Subcutaneous abdominal adipose tissue (tissue), 5 donors: ENCODE results near the gene FBN2.

Experiments used
- H3K27ac ChIP-seq: one replicate; pipeline ENCODE4 v1.7.0; 2013; ENCODE audit warnings: low read depth, mild to moderate bottlenecking, inconsistent platforms, low read length, moderate library complexity
- H3K27me3 ChIP-seq, 5 donors: one replicate each; pipeline ENCODE4 v1.7.0; 2013; ENCODE audit warnings: low read length in 5 of 5, inconsistent platforms in 1 of 5; ENCODE audit not compliant: control insufficient read depth in 5 of 5, insufficient read depth in 4 of 5
- H3K36me3 ChIP-seq, 5 donors: one replicate each; pipeline ENCODE4 v1.7.0; 2013; ENCODE audit warnings: low read length in 5 of 5; ENCODE audit not compliant: control insufficient read depth in 5 of 5, insufficient read depth in 5 of 5
- H3K4me1 ChIP-seq, 5 donors: one replicate each; pipeline ENCODE4 v1.7.0; 2013; ENCODE audit warnings: low read length in 5 of 5, mild to moderate bottlenecking in 3 of 5, moderate library complexity in 1 of 5; ENCODE audit not compliant: control insufficient read depth in 5 of 5, insufficient read depth in 5 of 5
- H3K4me3 ChIP-seq, 5 donors: one replicate each; pipeline ENCODE4 v1.7.0; 2013; ENCODE audit warnings: low read length in 5 of 5, low read depth in 1 of 5
- H3K9ac ChIP-seq, 5 donors: one replicate each; pipeline ENCODE4 v1.7.0; 2013; ENCODE audit warnings: low read length in 5 of 5, mild to moderate bottlenecking in 4 of 5, moderate library complexity in 3 of 5
- H3K9me3 ChIP-seq, 5 donors: one replicate each; pipeline ENCODE4 v1.7.0; 2013; ENCODE audit warnings: low read length in 5 of 5; ENCODE audit not compliant: control insufficient read depth in 5 of 5
- donor health status: healthy.
- donor health status: healthy.
- donor health status: healthy.
- donor health status: healthy.
- donor health status: healthy.

The FBN2 gene

GRCh38 chr5:128397876-128398275 lies 140.2 kb downstream of the FBN2 start:
- Histone ChIP-seq H3K27me3 (no peaks in the 10 kb centered on the region), H3K27ac (no peak overlapping the region), H3K9ac (no peak overlapping the region), H3K4me3 (no peak overlapping the region), H3K36me3 (no peaks in the 10 kb centered on the region), H3K9me3 (no peaks in the 10 kb centered on the region), H3K4me1 (no peaks in the 10 kb centered on the region)

GRCh38 chr5:128395073-128395472 lies 143.0 kb downstream of the FBN2 start:
- no peaks in the 10 kb centered on the region for H3K36me3 ChIP-seq
- no peaks in the 10 kb centered on the region for H3K4me1 ChIP-seq
- no peak overlapping the region for H3K9ac ChIP-seq
- no peaks in the 10 kb centered on the region for H3K9me3 ChIP-seq
- H3K27me3 ChIP-seq, result no peaks in the 10 kb centered on the region
- H3K4me3 ChIP-seq, result no peak overlapping the region
- no peak overlapping the region for H3K27ac ChIP-seq

- Histone ChIP-seq H3K27ac (no peak overlapping the region), H3K4me3 (no peak overlapping the region), H3K9ac (no peak overlapping the region), H3K9me3 (no peaks in the 10 kb centered on the region), H3K4me1 (no peaks in the 10 kb centered on the region), H3K36me3 (no peaks in the 10 kb centered on the region), H3K27me3 (no peaks in the 10 kb centered on the region)
Measured at GRCh38 chr5:128384068-128384467, 154.0 kb downstream of the FBN2 start.

- H3K27me3 ChIP-seq, result no peaks in the 10 kb centered on the region
- H3K4me1 ChIP-seq, result no peaks in the 10 kb centered on the region
- H3K4me3 ChIP-seq, result no peak overlapping the region
- H3K27ac ChIP-seq, result no peak overlapping the region
- H3K36me3 ChIP-seq, result no peaks in the 10 kb centered on the region
- H3K9ac ChIP-seq, result no peak overlapping the region
- H3K9me3 ChIP-seq, result no peaks in the 10 kb centered on the region
Measured at GRCh38 chr5:128380337-128380736, 157.7 kb downstream of the FBN2 start.

- no peak overlapping the region for H3K4me3 ChIP-seq
Measured at GRCh38 chr5:128378632-128379031, 159.4 kb downstream of the FBN2 start.

GRCh38 chr5:128378196-128378595 lies 159.8 kb downstream of the FBN2 start:
- Histone ChIP-seq H3K9ac (no peak overlapping the region), H3K4me1 (no peaks in the 10 kb centered on the region), H3K36me3 (no peaks in the 10 kb centered on the region), H3K4me3 (no peak overlapping the region), H3K27ac (no peak overlapping the region), H3K9me3 (no peaks in the 10 kb centered on the region), H3K27me3 (no peaks in the 10 kb centered on the region)

More at GRCh38 chr5:128378632-128379031, 159.4 kb downstream of the FBN2 start:
- no peaks in the 10 kb centered on the region for H3K36me3 ChIP-seq
- H3K9me3 ChIP-seq, result no peaks in the 10 kb centered on the region
- no peak overlapping the region for H3K9ac ChIP-seq
- H3K27ac ChIP-seq, result no peak overlapping the region
- H3K4me1 ChIP-seq, result no peaks in the 10 kb centered on the region
- no peaks in the 10 kb centered on the region for H3K27me3 ChIP-seq

- no peak overlapping the region for H3K4me3 ChIP-seq
- H3K27ac ChIP-seq, result no peak overlapping the region
- H3K9ac ChIP-seq, result no peak overlapping the region
- no peaks in the 10 kb centered on the region for H3K36me3 ChIP-seq
- H3K9me3 ChIP-seq, result no peaks in the 10 kb centered on the region
- no peaks in the 10 kb centered on the region for H3K4me1 ChIP-seq
- no peaks in the 10 kb centered on the region for H3K27me3 ChIP-seq
Measured at GRCh38 chr5:128376577-128376976, 161.5 kb downstream of the FBN2 start.

GRCh38 chr5:128366147-128366546 lies 171.9 kb downstream of the FBN2 start:
- H3K27me3 ChIP-seq, result no peaks in the 10 kb centered on the region

GRCh38 chr5:128362370-128362769 lies 175.7 kb downstream of the FBN2 start:
- Histone ChIP-seq H3K27ac (no peak overlapping the region), H3K4me1 (no peaks in the 10 kb centered on the region), H3K9me3 (no peaks in the 10 kb centered on the region), H3K36me3 (no peaks in the 10 kb centered on the region), H3K27me3 (no peaks in the 10 kb centered on the region), H3K4me3 (no peak overlapping the region), H3K9ac (no peak overlapping the region)

More at GRCh38 chr5:128366147-128366546, 171.9 kb downstream of the FBN2 start:
- Histone ChIP-seq H3K9ac (no peak overlapping the region), H3K4me3 (no peak overlapping the region), H3K4me1 (no peaks in the 10 kb centered on the region), H3K36me3 (no peaks in the 10 kb centered on the region), H3K27ac (no peak overlapping the region), H3K9me3 (no peaks in the 10 kb centered on the region)

GRCh38 chr5:128358826-128359225 lies 179.2 kb downstream of the FBN2 start:
- Histone ChIP-seq H3K36me3 (no peaks in the 10 kb centered on the region), H3K4me1 (no peaks in the 10 kb centered on the region), H3K27ac (no peak overlapping the region)

GRCh38 chr5:128357226-128357625 lies 180.8 kb downstream of the FBN2 start:
- no peak overlapping the region for H3K9ac ChIP-seq

More at GRCh38 chr5:128358826-128359225, 179.2 kb downstream of the FBN2 start:
- Histone ChIP-seq H3K27me3 (no peaks in the 10 kb centered on the region), H3K9ac (no peak overlapping the region), H3K4me3 (no peak overlapping the region), H3K9me3 (no peaks in the 10 kb centered on the region)

More at GRCh38 chr5:128357226-128357625, 180.8 kb downstream of the FBN2 start:
- Histone ChIP-seq H3K36me3 (no peaks in the 10 kb centered on the region), H3K4me3 (no peak overlapping the region), H3K27ac (no peak overlapping the region), H3K27me3 (no peaks in the 10 kb centered on the region), H3K9me3 (no peaks in the 10 kb centered on the region), H3K4me1 (no peaks in the 10 kb centered on the region)
